A673 (cell line): Measurements from ENCODE around the gene OTOG.

Experiments
- EZH2 ChIP-seq: fragments of 200-600 bp; sonication (generic); IDR thresholded peaks from 2 replicates; pipeline ENCODE4 v1.6.1; 2017; ENCODE audit warnings: borderline replicate concordance, low read depth, mild to moderate bottlenecking, mixed read lengths, antibody characterized with exemption, low read length; ENCODE audit not compliant: poor library complexity, severe bottlenecking
- TF ChIP-seq, protein P1 (sequence below): fragments of 300-800, 200-600 bp; sonication (generic); conservative IDR thresholded peaks from 2 replicates; pipeline ENCODE4 v1.5.1; 2017; ENCODE audit warnings: low read depth, mild to moderate bottlenecking, antibody characterized with exemption, low read length, moderate library complexity, mixed read lengths

DNA sequence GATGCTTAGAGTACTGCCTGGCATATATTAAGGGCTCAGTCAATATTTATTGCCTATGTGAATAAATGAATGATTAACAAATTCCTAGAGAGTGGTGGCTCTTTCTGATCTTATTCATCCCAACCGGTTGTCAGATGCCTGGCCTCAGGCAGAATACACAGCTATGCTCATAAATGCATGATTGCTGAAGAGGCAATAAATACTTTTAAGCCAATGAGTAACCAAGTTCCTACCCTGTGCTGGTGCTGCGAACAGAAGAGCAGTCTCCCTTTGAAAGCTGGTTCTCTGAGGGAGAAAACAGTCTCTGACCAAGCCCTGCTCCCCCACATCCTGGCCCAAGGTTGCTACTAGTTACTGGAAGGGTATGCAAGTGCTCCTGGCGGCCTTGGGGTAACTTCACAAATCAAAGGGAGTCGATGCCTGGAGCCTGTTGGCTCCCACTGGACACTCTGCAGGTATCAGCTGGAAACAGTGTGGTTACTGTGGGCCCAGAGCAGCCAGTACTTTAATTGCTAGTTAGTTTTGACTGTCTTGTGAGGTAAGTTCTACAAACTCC lies 5.7 kb upstream of the OTOG start:
- TF ChIP-seq, protein P1, sequence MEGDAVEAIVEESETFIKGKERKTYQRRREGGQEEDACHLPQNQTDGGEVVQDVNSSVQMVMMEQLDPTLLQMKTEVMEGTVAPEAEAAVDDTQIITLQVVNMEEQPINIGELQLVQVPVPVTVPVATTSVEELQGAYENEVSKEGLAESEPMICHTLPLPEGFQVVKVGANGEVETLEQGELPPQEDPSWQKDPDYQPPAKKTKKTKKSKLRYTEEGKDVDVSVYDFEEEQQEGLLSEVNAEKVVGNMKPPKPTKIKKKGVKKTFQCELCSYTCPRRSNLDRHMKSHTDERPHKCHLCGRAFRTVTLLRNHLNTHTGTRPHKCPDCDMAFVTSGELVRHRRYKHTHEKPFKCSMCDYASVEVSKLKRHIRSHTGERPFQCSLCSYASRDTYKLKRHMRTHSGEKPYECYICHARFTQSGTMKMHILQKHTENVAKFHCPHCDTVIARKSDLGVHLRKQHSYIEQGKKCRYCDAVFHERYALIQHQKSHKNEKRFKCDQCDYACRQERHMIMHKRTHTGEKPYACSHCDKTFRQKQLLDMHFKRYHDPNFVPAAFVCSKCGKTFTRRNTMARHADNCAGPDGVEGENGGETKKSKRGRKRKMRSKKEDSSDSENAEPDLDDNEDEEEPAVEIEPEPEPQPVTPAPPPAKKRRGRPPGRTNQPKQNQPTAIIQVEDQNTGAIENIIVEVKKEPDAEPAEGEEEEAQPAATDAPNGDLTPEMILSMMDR: no peak
- TF ChIP-seq EZH2: no peak
